Endothelial cell of umbilical vein (primary cell): ENCODE measurements around the gene SPTLC2.

ENCODE experiments used
- CTCF ChIP-seq, 2 donors: IDR thresholded peaks; 1 replicate in 1 of 2; 2 replicates in 1 of 2; pipeline ENCODE4 v1.5.1; 2011; ENCODE audit warnings: low read length in 2 of 2, mild to moderate bottlenecking in 2 of 2, moderate library complexity in 2 of 2, control low read depth in 1 of 2, inconsistent platforms in 1 of 2, low read depth in 1 of 2; ENCODE audit not compliant: insufficient read depth in 1 of 2; ENCODE audit errors: extremely low read depth in 1 of 2
- EZH2 ChIP-seq: IDR thresholded peaks from 2 replicates; pipeline ENCODE4 v1.6.1; 2012; ENCODE audit warnings: borderline replicate concordance, low read depth, mild to moderate bottlenecking, moderate library complexity, low read length, inconsistent platforms; ENCODE audit not compliant: severe bottlenecking
- FOS ChIP-seq: IDR thresholded peaks from 2 replicates; pipeline ENCODE4 v1.6.1; 2011; ENCODE audit warnings: mild to moderate bottlenecking, low read length, moderate library complexity, borderline replicate concordance; ENCODE audit not compliant: insufficient read depth
- GATA2 ChIP-seq: IDR thresholded peaks from 2 replicates; pipeline ENCODE4 v1.7.0; 2011; ENCODE audit warnings: low read depth, mild to moderate bottlenecking, moderate library complexity, mixed read lengths, low read length; ENCODE audit not compliant: insufficient read length, insufficient read depth
- JUN ChIP-seq: IDR thresholded peaks from 2 replicates; pipeline ENCODE4 v1.6.1; 2011; ENCODE audit warnings: borderline replicate concordance, low read depth; ENCODE audit not compliant: insufficient read length, insufficient read depth
- MAX ChIP-seq: IDR thresholded peaks from 2 replicates; pipeline ENCODE4 v1.6.1; 2011; ENCODE audit not compliant: insufficient read depth, insufficient read length
- POLR2A ChIP-seq: IDR thresholded peaks from 2 replicates; pipeline ENCODE4 v1.6.1; 2012; ENCODE audit warnings: low read depth, mild to moderate bottlenecking, control low read depth, low read length
- POLR2AphosphoS5 ChIP-seq: IDR thresholded peaks from 2 replicates; pipeline ENCODE4 v1.6.1; 2012; ENCODE audit warnings: low read depth, mild to moderate bottlenecking, control low read depth, low read length, moderate library complexity; ENCODE audit not compliant: insufficient read depth

DNA sequence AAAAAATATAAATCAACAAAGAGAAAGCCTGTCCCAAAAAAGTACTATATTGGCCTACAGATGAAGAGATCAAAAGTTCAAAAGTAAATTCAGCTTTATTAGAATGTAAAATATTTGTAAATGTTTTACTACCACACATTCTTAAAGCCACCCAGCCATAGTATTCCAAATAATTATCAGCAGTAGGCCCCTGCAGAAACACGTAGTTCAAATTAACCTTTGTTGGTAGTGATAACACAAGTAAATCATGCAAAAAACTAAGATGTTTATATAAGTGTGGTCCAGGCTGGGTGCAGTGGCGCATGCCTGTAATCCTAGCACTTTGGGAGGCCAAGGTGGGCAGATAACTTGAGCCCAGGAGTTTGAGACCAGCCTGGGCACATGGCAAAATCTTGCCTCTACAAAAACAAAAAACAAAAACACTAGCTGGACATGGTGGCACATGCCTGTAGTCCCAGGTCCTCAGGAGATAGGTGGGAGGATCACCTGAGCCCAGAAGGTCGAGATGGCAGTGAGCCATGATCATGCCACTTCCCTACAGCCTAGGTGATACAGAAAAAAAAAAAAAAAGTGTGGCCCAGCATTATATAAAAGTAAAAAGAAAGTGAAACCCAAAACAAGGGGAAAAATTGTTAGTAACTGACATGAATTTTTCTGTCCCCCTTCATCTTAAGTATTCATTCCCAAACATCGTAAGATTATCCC, 17.9 kb downstream of the SPTLC2 start:
- no peak for TF ChIP-seq CTCF (IDR thresholded peaks at IDR 0.05; ENCODE audit: extremely low read depth in 1 of 2, insufficient read depth in 1 of 2, low read depth in 1 of 2, low read length in 2 of 2)
- TF ChIP-seq POLR2AphosphoS5 = no peak
- TF ChIP-seq POLR2A = no peak
- TF ChIP-seq FOS = no peak
- TF ChIP-seq MAX = no peak
- TF ChIP-seq EZH2 = no peak
- no peak for TF ChIP-seq JUN
- TF ChIP-seq GATA2 = no peak
